WERI-Rb-1 (cell line): ENCODE data around the gene SYNDIG1L.

ENCODE experiments used
- DNase-seq: peaks from one replicate; pipeline ENCODE4 v3.0.0-alpha.2; 2020
- H3K27ac ChIP-seq: fragments of 250-450 bp; sonication (Bioruptor Pico); 2 replicates; pipeline ENCODE4 v1.5.1; 2020; ENCODE audit warnings: mild to moderate bottlenecking, moderate library complexity
- H3K27me3 ChIP-seq: fragments of 250-450 bp; sonication (Bioruptor Pico); 2 replicates; pipeline ENCODE4 v1.5.1; 2021; ENCODE audit warnings: mild to moderate bottlenecking, low read depth, moderate library complexity; ENCODE audit not compliant: insufficient read depth, severe bottlenecking
- H3K36me3 ChIP-seq: fragments of 250-450 bp; sonication (Bioruptor Pico); 2 replicates; pipeline ENCODE4 v1.5.1; 2020; ENCODE audit warnings: mild to moderate bottlenecking, moderate library complexity
- H3K4me3 ChIP-seq: 2 replicates; pipeline ENCODE4 v1.5.1; 2011; ENCODE audit warnings: low read depth, mild to moderate bottlenecking, control low read depth, low read length
- H3K9me3 ChIP-seq: fragments of 250-450 bp; sonication (Bioruptor Pico); 2 replicates; pipeline ENCODE4 v1.5.1; 2021; ENCODE audit warnings: mild to moderate bottlenecking, moderate library complexity; ENCODE audit not compliant: severe bottlenecking
- CTCF ChIP-seq: IDR thresholded peaks from 2 replicates; pipeline ENCODE4 v1.5.1; 2011; ENCODE audit warnings: low read depth, mild to moderate bottlenecking, control low read depth, inconsistent platforms, low read length

The SYNDIG1L gene

GRCh38 chr14:74412753-74413152, 13.3 kb downstream of the SYNDIG1L start:
- no peak overlapping the region for H3K27ac ChIP-seq
- no peaks in the 10 kb centered on the region for H3K36me3 ChIP-seq
- H3K27me3 ChIP-seq: no peaks in the 10 kb centered on the region
- no peak overlapping the region for H3K4me3 ChIP-seq
- no peak for DNase-seq
- peaks cover 2% of the 10 kb centered on the region for H3K9me3 ChIP-seq
- no peak for TF ChIP-seq CTCF

GRCh38 chr14:74411671-74412070, 14.3 kb downstream of the SYNDIG1L start:
- Histone ChIP-seq H3K27ac (no peak overlapping the region), H3K4me3 (no peak overlapping the region), H3K36me3 (no peaks in the 10 kb centered on the region), H3K9me3 (peaks cover 2% of the 10 kb centered on the region), H3K27me3 (no peaks in the 10 kb centered on the region)
- no peak for TF ChIP-seq CTCF
- no peak for DNase-seq

GRCh38 chr14:74409441-74409840, 16.6 kb downstream of the SYNDIG1L start:
- no peak for DNase-seq
- no peaks in the 10 kb centered on the region for H3K27me3 ChIP-seq
- no peaks in the 10 kb centered on the region for H3K36me3 ChIP-seq
- no peak overlapping the region for H3K27ac ChIP-seq
- no peaks in the 10 kb centered on the region for H3K9me3 ChIP-seq
- no peak for TF ChIP-seq CTCF
- H3K4me3 ChIP-seq: no peak overlapping the region

GRCh38 chr14:74408870-74409269, 17.1 kb downstream of the SYNDIG1L start:
- no peaks in the 10 kb centered on the region for H3K27me3 ChIP-seq
- DNase-seq: no peak
- no peak overlapping the region for H3K27ac ChIP-seq
- TF ChIP-seq CTCF: no peak
- no peak overlapping the region for H3K4me3 ChIP-seq
- no peaks in the 10 kb centered on the region for H3K9me3 ChIP-seq
- no peaks in the 10 kb centered on the region for H3K36me3 ChIP-seq

- H3K27me3 ChIP-seq: no peaks in the 10 kb centered on the region
- H3K27ac ChIP-seq: no peak overlapping the region
- no peaks in the 10 kb centered on the region for H3K36me3 ChIP-seq
- TF ChIP-seq CTCF: no peak
- no peak overlapping the region for H3K4me3 ChIP-seq
- no peaks in the 10 kb centered on the region for H3K9me3 ChIP-seq
- no peak for DNase-seq
Observed at GRCh38 chr14:74407801-74408154, 18.2 kb downstream of the SYNDIG1L start.

- no peak for TF ChIP-seq CTCF
- H3K36me3 ChIP-seq: no peaks in the 10 kb centered on the region
- DNase-seq: no peak
- no peak overlapping the region for H3K27ac ChIP-seq
- no peaks in the 10 kb centered on the region for H3K27me3 ChIP-seq
- H3K4me3 ChIP-seq: no peak overlapping the region
- H3K9me3 ChIP-seq: no peaks in the 10 kb centered on the region
Observed at GRCh38 chr14:74407021-74407800, 18.8 kb downstream of the SYNDIG1L start.
